GM12865 (cell line): Measurements from ENCODE around the gene CT45A9.
"Not testable (repeated sequence)": the region's sequence is repeated elsewhere in the genome, so short reads cannot be mapped to it uniquely, and the experiment has no call there.

Experiments used
- DNase-seq: peaks from one replicate; pipeline ENCODE4 v3.0.0; 2010; ENCODE audit warnings: low read depth
- H3K4me3 ChIP-seq: 2 replicates; pipeline ENCODE4 v1.5.1; 2011; ENCODE audit warnings: mild to moderate bottlenecking, low read depth, low read length, control low read depth

Gene CT45A9

DNA sequence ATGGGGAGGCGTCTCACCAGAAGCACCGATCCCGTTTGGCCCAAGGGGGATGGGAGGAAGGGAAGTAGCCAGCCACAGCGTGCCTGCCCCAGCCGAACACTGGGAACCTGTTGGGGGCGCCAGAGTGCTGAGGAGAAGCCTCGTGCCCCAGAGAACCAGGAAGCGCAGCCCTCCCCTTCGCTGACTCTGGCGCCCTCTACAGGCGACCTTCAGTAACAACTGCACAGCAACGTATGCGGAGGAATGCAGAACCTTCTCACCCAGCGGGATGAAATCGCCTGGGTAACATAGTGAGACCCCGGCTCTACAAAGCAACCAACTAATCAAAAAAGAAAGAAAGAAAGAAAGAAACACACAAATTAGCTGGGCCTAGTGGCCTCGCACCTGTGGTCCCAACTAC is 34.4 kb downstream of the CT45A9 start, which contains the start of gene CT45A7:
Gene CT45A7, minus strand, starts transcription at position 101 of the 400 bp plus-strand sequence. CDS start 3,747 bp downstream, outside the sequence.
- not testable (repeated sequence) for DNase-seq, H3K4me3 ChIP-seq

DNA sequence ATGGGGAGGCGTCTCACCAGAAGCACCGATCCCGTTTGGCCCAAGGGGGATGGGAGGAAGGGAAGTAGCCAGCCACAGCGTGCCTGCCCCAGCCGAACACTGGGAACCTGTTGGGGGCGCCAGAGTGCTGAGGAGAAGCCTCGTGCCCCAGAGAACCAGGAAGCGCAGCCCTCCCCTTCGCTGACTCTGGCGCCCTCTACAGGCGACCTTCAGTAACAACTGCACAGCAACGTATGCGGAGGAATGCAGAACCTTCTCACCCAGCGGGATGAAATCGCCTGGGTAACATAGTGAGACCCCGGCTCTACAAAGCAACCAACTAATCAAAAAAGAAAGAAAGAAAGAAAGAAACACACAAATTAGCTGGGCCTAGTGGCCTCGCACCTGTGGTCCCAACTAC is 51.7 kb downstream of the CT45A9 start, which contains the start of gene CT45A2:
Gene CT45A2, minus strand, starts transcription at position 101 of the 400 bp plus-strand sequence. CDS start 3,747 bp downstream, outside the sequence.
- not testable (repeated sequence) for H3K4me3 ChIP-seq

More for the DNA sequence above, 51.7 kb downstream of the CT45A9 start, which contains the start of gene CT45A2:
- DNase-seq: not testable (repeated sequence)
